GM23338 (cell line): ENCODE data around the gene NSL1. TPM values are rescaled to one million over a fixed set of nuclear protein-coding genes. Genes with fewer than 3 reads are reported as not detected.

Experiments
- ATAC-seq: fragments of 200-7000 bp; cut with Tn5 transposase; 3 replicates; pipeline ENCODE4 v1.9.1; 2020
- DNase-seq: peaks from one replicate; pipeline ENCODE4 v3.0.0-alpha.2; 2015; ENCODE audit warnings: low spot score
- H2AFZ ChIP-seq: fragments of 200-600 bp; sonication (generic); 2 replicates; pipeline ENCODE4 v1.8.0; 2016; ENCODE audit warnings: antibody characterized with exemption, mild to moderate bottlenecking, moderate library complexity
- H3F3A ChIP-seq: fragments of 200-600 bp; sonication (generic); replicated peaks from 2 replicates; pipeline ENCODE4 v1.8.0; 2017; ENCODE audit warnings: antibody characterized with exemption, mixed run types, low read depth
- H3K27ac ChIP-seq: fragments of 200-600 bp; sonication (generic); 2 replicates; pipeline ENCODE4 v1.6.1; 2016; ENCODE audit warnings: low read depth
- H3K27me3 ChIP-seq: fragments of 200-600 bp; sonication (generic); 2 replicates; pipeline ENCODE4 v1.8.0; 2016; ENCODE audit warnings: mild to moderate bottlenecking, mixed run types, moderate library complexity; ENCODE audit not compliant: insufficient read depth
- H3K36me3 ChIP-seq: fragments of 200-600 bp; sonication (generic); 2 replicates; pipeline ENCODE4 v1.8.0; 2016; ENCODE audit warnings: mild to moderate bottlenecking; ENCODE audit not compliant: insufficient read depth
- H3K4me1 ChIP-seq: fragments of 200-600 bp; sonication (generic); 2 replicates; pipeline ENCODE4 v1.8.0; 2016; ENCODE audit warnings: mild to moderate bottlenecking, moderate library complexity; ENCODE audit not compliant: insufficient read depth
- H3K4me2 ChIP-seq: fragments of 200-600 bp; sonication (generic); 2 replicates; pipeline ENCODE4 v1.7.1; 2017; ENCODE audit warnings: mixed run types
- H3K4me3 ChIP-seq: fragments of 200-600 bp; sonication (generic); 2 replicates; pipeline ENCODE4 v1.6.1; 2016; ENCODE audit warnings: mixed run types
- H3K79me2 ChIP-seq: fragments of 200-600 bp; sonication (generic); replicated peaks from 2 replicates; pipeline ENCODE4 v1.8.0; 2017; ENCODE audit warnings: mild to moderate bottlenecking; ENCODE audit not compliant: insufficient read depth
- H3K9me2 ChIP-seq: fragments of 200-600 bp; sonication (generic); 2 replicates; pipeline ENCODE4 v1.8.0; 2017; ENCODE audit not compliant: insufficient read depth
- H4K20me1 ChIP-seq: fragments of 200-600 bp; sonication (generic); replicated peaks from 2 replicates; pipeline ENCODE4 v1.8.0; 2017; ENCODE audit warnings: mild to moderate bottlenecking; ENCODE audit not compliant: insufficient read depth
- H3K27ac Mint-ChIP-seq: 2 replicates; pipeline ENCODE4 v1.8.0; 2020; ENCODE audit warnings: inconsistent platforms, mild to moderate bottlenecking, moderate library complexity, mixed read lengths
- H3K27me3 Mint-ChIP-seq: 3 replicates; pipeline ENCODE4 v1.8.0; 2022; ENCODE audit warnings: low read depth, mild to moderate bottlenecking, moderate library complexity, mixed read lengths, inconsistent platforms; ENCODE audit not compliant: insufficient read depth, poor library complexity
- H3K36me3 Mint-ChIP-seq: 3 replicates; pipeline ENCODE4 v1.8.0; 2021; ENCODE audit warnings: low read depth, mild to moderate bottlenecking, inconsistent platforms, moderate library complexity, mixed read lengths
- H3K4me1 Mint-ChIP-seq: 3 replicates; pipeline ENCODE4 v1.8.0; 2020; ENCODE audit warnings: mild to moderate bottlenecking, inconsistent platforms, mixed read lengths
- H3K4me3 Mint-ChIP-seq: 3 replicates; pipeline ENCODE4 v1.8.0; 2021; ENCODE audit warnings: moderate library complexity, mild to moderate bottlenecking, inconsistent platforms, mixed read lengths
- H3K9me3 Mint-ChIP-seq: 3 replicates; pipeline ENCODE4 v1.8.0; 2020; ENCODE audit warnings: moderate library complexity, mild to moderate bottlenecking, inconsistent platforms, mixed read lengths
- CREB1 ChIP-seq: fragments of 250-450 bp; sonication (Bioruptor Pico); IDR thresholded peaks from 2 replicates; pipeline ENCODE4 v1.5.0; 2020; ENCODE audit warnings: low read depth, mild to moderate bottlenecking, moderate library complexity
- JUNB ChIP-seq: IDR thresholded peaks from one replicate; pipeline ENCODE4 v1.6.1; 2016; ENCODE audit warnings: antibody characterized with exemption; ENCODE audit not compliant: unreplicated experiment
- STAT1 ChIP-seq: IDR thresholded peaks from one replicate; pipeline ENCODE4 v1.6.1; 2016; ENCODE audit warnings: antibody characterized with exemption; ENCODE audit not compliant: unreplicated experiment
- ZNF114 ChIP-seq: fragments of 250-450 bp; sonication (Bioruptor Pico); IDR thresholded peaks from 2 replicates; pipeline ENCODE4 v1.5.0; 2020; ENCODE audit warnings: mild to moderate bottlenecking, moderate library complexity
- ZNF331 ChIP-seq: fragments of 250-450 bp; sonication (Bioruptor Pico); IDR thresholded peaks from 2 replicates; pipeline ENCODE4 v1.5.0; 2020; ENCODE audit warnings: low read depth, mild to moderate bottlenecking, moderate library complexity
- polyA plus RNA-seq: library from polyadenylated mRNA; unstranded; fragments of >200 nt; fragmentation: Nextera tagmentation; extraction: Ambion mirVana; gene quantifications from 2 replicates; pipeline ENCODE4 v1.2.1, GENCODE V29; 2016
- total RNA-seq: library from RNA; depleted of rRNA; stranded (reverse); fragments of >200 nt; shearing (Covaris generic); gene quantifications from 2 replicates; pipeline ENCODE4 v1.2.3, GENCODE V29; 2014
- TF ChIP-seq, protein P1 (sequence below), 2 experiments: fragments of 200-600 bp in 1 of 2; sonication (generic) in 1 of 2; conservative IDR thresholded peaks; 2 replicates each; pipeline versions ENCODE4 v1.5.1 to v1.6.1; 2016 to 2017; ENCODE audit warnings: antibody characterized with exemption in 2 of 2, low read depth in 2 of 2, mild to moderate bottlenecking in 2 of 2, moderate library complexity in 1 of 2
- TF ChIP-seq, protein P2 (sequence below): fragments of 250-450 bp; sonication (Bioruptor Pico); IDR thresholded peaks from 2 replicates; pipeline ENCODE4 v1.5.0; 2020; ENCODE audit warnings: mild to moderate bottlenecking, moderate library complexity

NSL1 gene
- total and polyA plus RNA-seq, 2 experiments from 2014 or later, result 96.8 to 102 TPM

DNA sequence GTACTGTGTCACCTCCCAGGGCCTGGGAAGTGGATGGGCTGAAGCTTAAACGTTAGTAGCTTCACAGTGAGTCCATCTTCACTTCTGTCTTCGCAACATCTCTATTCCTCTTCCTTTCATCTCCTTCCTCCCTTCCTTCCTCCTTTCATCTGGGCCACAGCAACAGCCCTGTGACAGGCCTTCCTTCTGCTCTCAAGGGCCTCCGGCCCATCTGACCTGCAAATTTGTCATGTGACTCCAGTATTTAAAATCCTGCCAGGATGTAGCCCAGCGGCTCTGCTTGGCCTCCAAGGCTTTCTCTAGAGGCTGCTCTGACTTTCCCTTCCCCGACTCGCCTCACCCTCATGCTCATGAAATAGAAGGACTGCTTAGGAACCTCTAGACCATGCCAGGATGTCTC, 81.0 kb downstream of the NSL1 start:
- Histone ChIP-seq H3K4me1 (no peaks in the 10 kb centered on the region), H3K4me2 (no peak overlapping the region), H3K4me3 (no peak overlapping the region), H3K27me3 (no peaks in the 10 kb centered on the region), H3K27ac (no peak overlapping the region), H3K36me3 (no peaks in the 10 kb centered on the region), H3K79me2 (no peaks in the 10 kb centered on the region), H4K20me1 (no peaks in the 10 kb centered on the region), H3K9me2 (no peaks in the 10 kb centered on the region), H2AFZ (peak overlapping the region; percentile 94), H3F3A (no peaks in the 10 kb centered on the region)
- H3K4me1 Mint-ChIP-seq, result peaks cover 5% of the 10 kb centered on the region
- DNase-seq (peak; percentile 16), ATAC-seq (peak; percentile 44; the same call in 2 of the 3 replicates)
- H3K36me3 Mint-ChIP-seq, result no peaks in the 10 kb centered on the region
- no peak for TF ChIP-seq JUNB
- no peak for TF ChIP-seq ZNF114 (CRISPR knock-in tag)
- TF ChIP-seq, protein P1, sequence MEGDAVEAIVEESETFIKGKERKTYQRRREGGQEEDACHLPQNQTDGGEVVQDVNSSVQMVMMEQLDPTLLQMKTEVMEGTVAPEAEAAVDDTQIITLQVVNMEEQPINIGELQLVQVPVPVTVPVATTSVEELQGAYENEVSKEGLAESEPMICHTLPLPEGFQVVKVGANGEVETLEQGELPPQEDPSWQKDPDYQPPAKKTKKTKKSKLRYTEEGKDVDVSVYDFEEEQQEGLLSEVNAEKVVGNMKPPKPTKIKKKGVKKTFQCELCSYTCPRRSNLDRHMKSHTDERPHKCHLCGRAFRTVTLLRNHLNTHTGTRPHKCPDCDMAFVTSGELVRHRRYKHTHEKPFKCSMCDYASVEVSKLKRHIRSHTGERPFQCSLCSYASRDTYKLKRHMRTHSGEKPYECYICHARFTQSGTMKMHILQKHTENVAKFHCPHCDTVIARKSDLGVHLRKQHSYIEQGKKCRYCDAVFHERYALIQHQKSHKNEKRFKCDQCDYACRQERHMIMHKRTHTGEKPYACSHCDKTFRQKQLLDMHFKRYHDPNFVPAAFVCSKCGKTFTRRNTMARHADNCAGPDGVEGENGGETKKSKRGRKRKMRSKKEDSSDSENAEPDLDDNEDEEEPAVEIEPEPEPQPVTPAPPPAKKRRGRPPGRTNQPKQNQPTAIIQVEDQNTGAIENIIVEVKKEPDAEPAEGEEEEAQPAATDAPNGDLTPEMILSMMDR (conservative IDR thresholded peaks at IDR 0.05; ENCODE audit: low read depth in 2 of 2), result no peak
- no peak for TF ChIP-seq CREB1 (CRISPR knock-in tag)
- TF ChIP-seq, protein P2, sequence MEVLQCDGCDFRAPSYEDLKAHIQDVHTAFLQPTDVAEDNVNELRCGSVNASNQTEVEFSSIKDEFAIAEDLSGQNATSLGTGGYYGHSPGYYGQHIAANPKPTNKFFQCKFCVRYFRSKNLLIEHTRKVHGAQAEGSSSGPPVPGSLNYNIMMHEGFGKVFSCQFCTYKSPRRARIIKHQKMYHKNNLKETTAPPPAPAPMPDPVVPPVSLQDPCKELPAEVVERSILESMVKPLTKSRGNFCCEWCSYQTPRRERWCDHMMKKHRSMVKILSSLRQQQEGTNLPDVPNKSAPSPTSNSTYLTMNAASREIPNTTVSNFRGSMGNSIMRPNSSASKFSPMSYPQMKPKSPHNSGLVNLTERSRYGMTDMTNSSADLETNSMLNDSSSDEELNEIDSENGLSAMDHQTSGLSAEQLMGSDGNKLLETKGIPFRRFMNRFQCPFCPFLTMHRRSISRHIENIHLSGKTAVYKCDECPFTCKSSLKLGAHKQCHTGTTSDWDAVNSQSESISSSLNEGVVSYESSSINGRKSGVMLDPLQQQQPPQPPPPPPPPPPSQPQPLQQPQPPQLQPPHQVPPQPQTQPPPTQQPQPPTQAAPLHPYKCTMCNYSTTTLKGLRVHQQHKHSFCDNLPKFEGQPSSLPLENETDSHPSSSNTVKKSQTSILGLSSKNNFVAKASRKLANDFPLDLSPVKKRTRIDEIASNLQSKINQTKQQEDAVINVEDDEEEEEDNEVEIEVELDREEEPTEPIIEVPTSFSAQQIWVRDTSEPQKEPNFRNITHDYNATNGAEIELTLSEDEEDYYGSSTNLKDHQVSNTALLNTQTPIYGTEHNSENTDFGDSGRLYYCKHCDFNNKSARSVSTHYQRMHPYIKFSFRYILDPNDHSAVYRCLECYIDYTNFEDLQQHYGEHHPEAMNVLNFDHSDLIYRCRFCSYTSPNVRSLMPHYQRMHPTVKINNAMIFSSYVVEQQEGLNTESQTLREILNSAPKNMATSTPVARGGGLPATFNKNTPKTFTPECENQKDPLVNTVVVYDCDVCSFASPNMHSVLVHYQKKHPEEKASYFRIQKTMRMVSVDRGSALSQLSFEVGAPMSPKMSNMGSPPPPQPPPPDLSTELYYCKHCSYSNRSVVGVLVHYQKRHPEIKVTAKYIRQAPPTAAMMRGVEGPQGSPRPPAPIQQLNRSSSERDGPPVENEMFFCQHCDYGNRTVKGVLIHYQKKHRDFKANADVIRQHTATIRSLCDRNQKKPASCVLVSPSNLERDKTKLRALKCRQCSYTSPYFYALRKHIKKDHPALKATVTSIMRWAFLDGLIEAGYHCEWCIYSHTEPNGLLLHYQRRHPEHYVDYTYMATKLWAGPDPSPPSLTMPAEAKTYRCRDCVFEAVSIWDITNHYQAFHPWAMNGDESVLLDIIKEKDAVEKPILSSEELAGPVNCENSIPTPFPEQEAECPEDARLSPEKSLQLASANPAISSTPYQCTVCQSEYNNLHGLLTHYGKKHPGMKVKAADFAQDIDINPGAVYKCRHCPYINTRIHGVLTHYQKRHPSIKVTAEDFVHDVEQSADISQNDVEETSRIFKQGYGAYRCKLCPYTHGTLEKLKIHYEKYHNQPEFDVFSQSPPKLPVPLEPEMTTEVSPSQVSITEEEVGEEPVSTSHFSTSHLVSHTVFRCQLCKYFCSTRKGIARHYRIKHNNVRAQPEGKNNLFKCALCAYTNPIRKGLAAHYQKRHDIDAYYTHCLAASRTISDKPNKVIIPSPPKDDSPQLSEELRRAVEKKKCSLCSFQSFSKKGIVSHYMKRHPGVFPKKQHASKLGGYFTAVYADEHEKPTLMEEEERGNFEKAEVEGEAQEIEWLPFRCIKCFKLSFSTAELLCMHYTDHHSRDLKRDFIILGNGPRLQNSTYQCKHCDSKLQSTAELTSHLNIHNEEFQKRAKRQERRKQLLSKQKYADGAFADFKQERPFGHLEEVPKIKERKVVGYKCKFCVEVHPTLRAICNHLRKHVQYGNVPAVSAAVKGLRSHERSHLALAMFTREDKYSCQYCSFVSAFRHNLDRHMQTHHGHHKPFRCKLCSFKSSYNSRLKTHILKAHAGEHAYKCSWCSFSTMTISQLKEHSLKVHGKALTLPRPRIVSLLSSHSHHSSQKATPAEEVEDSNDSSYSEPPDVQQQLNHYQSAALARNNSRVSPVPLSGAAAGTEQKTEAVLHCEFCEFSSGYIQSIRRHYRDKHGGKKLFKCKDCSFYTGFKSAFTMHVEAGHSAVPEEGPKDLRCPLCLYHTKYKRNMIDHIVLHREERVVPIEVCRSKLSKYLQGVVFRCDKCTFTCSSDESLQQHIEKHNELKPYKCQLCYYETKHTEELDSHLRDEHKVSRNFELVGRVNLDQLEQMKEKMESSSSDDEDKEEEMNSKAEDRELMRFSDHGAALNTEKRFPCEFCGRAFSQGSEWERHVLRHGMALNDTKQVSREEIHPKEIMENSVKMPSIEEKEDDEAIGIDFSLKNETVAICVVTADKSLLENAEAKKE, result no peak
- no peak for TF ChIP-seq ZNF331
- TF ChIP-seq STAT1, result no peak
- H3K27me3 Mint-ChIP-seq, result no peaks in the 10 kb centered on the region
- H3K9me3 Mint-ChIP-seq, result peaks cover 3% of the 10 kb centered on the region; the same call in 2 of the 3 replicates
- no peak overlapping the region for H3K4me3 Mint-ChIP-seq
- no peak overlapping the region for H3K27ac Mint-ChIP-seq
